ENCODE data around the gene OXCT1. TPM values are rescaled to one million over a fixed set of nuclear protein-coding genes. Genes with fewer than 3 reads are reported as not detected.
"Not testable (repeated sequence)": the region's sequence is repeated elsewhere in the genome, so short reads cannot be mapped to it uniquely, and the experiment has no call there.

Gene OXCT1
- total RNA-seq, 2 donors from 2014 or later = 32.8 to 161 TPM

DNA sequence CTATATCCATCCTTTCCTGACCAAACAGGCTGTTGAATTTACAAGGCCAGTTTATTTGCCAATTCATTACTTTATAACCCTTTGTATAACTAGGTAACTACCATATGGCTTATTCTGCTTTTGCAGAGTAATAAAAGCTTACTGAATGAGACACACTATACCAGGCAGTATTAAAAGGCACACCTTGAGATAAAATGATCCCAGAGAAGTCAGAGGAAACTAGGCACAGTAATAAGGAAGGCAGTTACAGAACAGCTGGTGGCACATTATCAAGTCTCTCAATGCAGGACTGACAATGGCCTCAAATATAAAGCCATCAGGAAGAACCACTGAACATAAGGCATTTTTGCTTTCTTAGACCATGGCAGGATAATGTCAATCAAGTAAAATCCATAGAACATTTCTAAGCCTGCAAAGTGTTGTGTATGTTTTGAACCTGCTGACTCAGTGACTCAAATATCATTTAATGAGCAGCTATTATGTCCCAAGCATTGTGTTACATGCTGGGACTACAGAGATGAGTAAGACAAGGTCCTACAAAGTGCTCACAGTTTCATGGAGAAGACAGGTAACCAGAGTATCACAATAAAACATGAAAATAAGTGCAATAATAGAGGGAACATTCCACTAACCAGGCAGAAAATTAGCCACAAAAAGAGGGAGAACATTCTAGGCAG, 52.5 kb downstream of the OXCT1 start:
- H3K36me3 ChIP-seq = no peaks in the 10 kb centered on the region
- TF ChIP-seq, protein P1, sequence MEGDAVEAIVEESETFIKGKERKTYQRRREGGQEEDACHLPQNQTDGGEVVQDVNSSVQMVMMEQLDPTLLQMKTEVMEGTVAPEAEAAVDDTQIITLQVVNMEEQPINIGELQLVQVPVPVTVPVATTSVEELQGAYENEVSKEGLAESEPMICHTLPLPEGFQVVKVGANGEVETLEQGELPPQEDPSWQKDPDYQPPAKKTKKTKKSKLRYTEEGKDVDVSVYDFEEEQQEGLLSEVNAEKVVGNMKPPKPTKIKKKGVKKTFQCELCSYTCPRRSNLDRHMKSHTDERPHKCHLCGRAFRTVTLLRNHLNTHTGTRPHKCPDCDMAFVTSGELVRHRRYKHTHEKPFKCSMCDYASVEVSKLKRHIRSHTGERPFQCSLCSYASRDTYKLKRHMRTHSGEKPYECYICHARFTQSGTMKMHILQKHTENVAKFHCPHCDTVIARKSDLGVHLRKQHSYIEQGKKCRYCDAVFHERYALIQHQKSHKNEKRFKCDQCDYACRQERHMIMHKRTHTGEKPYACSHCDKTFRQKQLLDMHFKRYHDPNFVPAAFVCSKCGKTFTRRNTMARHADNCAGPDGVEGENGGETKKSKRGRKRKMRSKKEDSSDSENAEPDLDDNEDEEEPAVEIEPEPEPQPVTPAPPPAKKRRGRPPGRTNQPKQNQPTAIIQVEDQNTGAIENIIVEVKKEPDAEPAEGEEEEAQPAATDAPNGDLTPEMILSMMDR (IDR thresholded peaks at IDR 0.05) = no peak
- no peak for DNase-seq (ENCODE audit: low spot score)
- no peak overlapping the region for H3K4me3 ChIP-seq
- H3K27me3 ChIP-seq = no peaks in the 10 kb centered on the region
- no peak overlapping the region for H3K27ac ChIP-seq
- H3K4me1 ChIP-seq = no peaks in the 10 kb centered on the region
- H3K9me3 ChIP-seq = no peaks in the 10 kb centered on the region

DNA sequence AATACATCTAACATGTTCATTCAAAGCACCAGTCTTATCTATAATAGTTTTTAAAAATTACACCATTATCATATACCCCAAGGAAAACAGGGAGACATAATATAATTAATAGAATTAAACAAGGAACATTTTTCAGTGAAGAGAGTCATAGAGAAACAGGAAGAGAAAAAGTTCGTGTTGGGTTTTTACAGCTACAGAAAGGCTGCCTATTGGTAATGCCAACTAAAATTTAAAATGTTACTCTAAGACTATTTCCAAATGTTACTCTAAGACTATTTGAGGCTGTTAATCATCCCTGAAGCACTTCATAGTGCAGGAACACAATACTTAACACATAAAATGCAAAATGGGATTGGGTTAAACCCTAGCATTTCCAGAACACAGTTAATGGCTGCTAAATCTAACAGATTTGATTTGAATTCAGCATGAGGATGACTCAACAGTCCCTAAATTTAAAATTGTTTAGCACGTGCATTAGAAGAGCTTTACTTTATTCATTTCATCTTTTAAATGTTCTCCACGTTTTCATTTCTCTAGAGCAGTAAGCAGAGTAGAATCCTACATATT, 54.5 kb downstream of the OXCT1 start:
- H3K27me3 ChIP-seq = no peaks in the 10 kb centered on the region
- no peaks in the 10 kb centered on the region for H3K9me3 ChIP-seq
- H3K27ac ChIP-seq = no peak overlapping the region
- H3K36me3 ChIP-seq = no peaks in the 10 kb centered on the region
- H3K4me3 ChIP-seq = no peak overlapping the region
- DNase-seq (ENCODE audit: low spot score) = no peak
- no peaks in the 10 kb centered on the region for H3K4me1 ChIP-seq
- TF ChIP-seq, protein P1 (IDR thresholded peaks at IDR 0.05) = no peak

DNA sequence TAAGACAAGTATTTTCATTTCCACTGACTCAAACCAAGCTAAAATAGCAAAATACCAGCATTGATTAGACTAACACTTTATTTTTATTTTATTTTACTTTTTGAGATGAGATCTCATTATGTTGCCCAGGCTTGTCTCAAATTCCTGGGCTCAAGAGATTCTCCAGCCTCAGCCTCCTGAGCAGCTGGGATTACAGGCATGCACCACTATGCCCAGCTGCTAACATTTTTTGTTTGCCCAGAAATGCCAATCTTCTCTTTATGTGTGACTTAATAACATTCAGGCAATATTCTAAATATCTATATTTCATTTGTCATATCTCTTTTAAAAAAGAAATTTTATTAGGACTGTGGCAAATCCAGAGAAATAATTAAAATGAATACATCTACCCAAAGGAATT, 55.0 kb downstream of the OXCT1 start:
- Histone ChIP-seq H3K9me3 (no peaks in the 10 kb centered on the region), H3K4me3 (no peak overlapping the region), H3K27me3 (no peaks in the 10 kb centered on the region), H3K36me3 (no peaks in the 10 kb centered on the region), H3K27ac (no peak overlapping the region), H3K4me1 (no peaks in the 10 kb centered on the region)
- TF ChIP-seq, protein P1 (IDR thresholded peaks at IDR 0.05) = no peak
- no peak for DNase-seq (ENCODE audit: low spot score)

DNA sequence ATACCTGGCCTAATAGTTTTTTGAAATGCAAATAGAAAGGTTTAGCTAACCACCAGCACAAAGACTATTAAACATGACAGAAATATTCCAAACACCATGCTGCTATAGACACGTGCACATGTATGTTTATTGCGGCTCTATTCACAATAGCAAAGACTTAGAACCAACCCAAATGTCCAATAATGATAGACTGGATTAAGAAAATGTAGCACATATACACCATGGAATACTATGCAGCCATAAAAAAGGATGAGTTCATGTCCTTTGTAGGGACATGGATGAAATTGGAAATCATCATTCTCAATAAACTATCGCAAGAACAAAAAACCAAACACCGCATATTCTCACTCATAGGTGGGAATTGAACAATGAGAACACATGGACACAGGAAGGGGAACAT, 55.9 kb downstream of the OXCT1 start:
- not testable (repeated sequence) for DNase-seq (ENCODE audit: low spot score); H3K4me3 ChIP-seq; H3K36me3 ChIP-seq; H3K9me3 ChIP-seq; H3K27me3 ChIP-seq; H3K27ac ChIP-seq; H3K4me1 ChIP-seq

DNA sequence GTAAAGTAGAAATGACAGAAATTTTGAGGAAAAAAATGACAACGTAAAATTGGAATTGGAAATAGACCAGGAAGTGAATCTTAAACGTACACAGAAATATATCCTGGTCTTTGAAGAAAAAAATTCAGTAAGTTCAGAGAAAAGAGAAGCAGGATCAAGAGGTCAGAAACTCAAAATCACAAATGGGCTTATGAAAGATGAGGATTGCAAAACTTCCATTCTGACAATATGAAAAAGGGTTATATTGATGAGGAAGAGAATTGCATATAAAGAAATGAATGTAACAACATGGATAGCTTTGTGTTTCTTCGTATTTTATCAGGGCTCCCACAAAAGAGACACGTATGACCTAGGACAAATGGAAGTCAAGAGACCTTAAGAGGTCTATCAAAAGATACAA, 58.1 kb downstream of the OXCT1 start:
- TF ChIP-seq, protein P1 (IDR thresholded peaks at IDR 0.05) = no peak

DNA sequence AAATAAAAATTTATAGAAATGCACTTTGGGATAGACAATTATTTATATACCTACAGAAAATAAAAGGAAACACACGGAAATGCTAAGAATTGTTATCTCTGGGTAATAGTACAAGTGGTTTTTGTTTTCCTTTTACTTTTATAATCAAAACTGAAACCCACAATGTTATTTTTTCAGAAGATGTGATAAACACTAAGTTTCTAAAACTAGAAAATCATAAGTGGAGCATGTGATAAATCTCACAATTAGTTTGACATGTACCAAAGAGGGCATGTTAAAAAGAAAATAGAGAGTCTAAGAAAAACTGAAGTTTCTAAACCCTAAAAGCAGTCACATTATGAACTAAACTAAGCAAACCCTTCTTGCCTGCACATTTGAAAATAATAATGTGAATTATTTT, 61.1 kb downstream of the OXCT1 start:
- Histone ChIP-seq H3K36me3 (no peaks in the 10 kb centered on the region), H3K9me3 (no peaks in the 10 kb centered on the region), H3K27ac (no peak overlapping the region), H3K4me1 (no peaks in the 10 kb centered on the region), H3K27me3 (no peaks in the 10 kb centered on the region), H3K4me3 (no peak overlapping the region)
- DNase-seq (ENCODE audit: low spot score) = no peak
- TF ChIP-seq, protein P1 (IDR thresholded peaks at IDR 0.05) = no peak

More for the DNA sequence above, 58.1 kb downstream of the OXCT1 start:
- H3K27ac ChIP-seq = no peak overlapping the region
- no peak overlapping the region for H3K4me3 ChIP-seq
- DNase-seq (ENCODE audit: low spot score) = no peak
- H3K27me3 ChIP-seq = no peaks in the 10 kb centered on the region
- no peaks in the 10 kb centered on the region for H3K36me3 ChIP-seq
- no peaks in the 10 kb centered on the region for H3K9me3 ChIP-seq
- no peaks in the 10 kb centered on the region for H3K4me1 ChIP-seq

Measured in right atrium auricular region (tissue), 2 donors.